GM18499 (cell line): ENCODE data around the gene CFAP57.

Experiments used
- ATAC-seq: cut with Tn5 transposase; IDR thresholded peaks from one replicate; pipeline ENCODE4 v1.9.1; 2021; ENCODE audit warnings: moderate number of reproducible peaks; ENCODE audit not compliant: insufficient read depth, unreplicated experiment

Gene CFAP57

DNA sequence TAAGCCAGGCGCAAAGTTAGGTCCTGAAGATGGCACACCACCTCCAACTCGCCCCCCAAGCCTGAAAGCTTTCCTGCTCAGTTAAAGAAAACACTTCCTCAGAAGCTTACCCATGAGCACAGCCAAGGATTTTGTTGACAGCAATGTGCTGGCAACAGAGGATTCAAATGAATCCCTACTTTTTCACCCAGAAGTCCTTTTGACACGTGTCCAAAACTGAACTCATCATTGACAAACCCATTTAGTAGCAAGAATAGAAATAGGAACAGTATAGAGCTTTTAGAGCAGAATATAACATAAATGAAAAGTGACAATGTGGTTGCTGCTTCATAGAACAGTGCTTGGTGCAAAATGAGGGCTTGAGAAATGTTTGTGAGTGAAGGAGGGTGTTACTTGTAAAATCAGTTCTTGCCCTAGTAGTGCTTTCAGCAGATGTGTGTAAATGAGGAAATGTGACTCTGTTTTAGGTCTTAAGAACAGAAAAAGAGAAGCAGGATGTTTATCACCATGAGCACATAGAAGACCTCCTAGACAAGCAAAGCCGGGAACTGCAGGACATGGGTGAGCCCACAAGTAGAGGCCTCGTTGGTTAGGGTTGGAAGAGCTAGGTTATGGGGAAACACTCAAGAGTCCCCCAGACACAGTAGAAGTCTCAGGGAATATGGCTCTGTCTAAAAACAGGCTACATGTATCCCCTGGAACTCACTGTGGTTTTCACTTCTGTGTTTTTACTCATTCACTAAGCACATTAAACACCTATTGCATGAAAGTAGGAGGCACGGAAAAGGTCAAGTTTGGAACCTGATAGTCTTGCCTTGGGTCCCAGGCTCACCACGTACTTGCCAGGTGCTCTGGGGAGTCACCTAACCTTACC lies 49.0 kb downstream of the CFAP57 start:
- no peak for ATAC-seq

DNA sequence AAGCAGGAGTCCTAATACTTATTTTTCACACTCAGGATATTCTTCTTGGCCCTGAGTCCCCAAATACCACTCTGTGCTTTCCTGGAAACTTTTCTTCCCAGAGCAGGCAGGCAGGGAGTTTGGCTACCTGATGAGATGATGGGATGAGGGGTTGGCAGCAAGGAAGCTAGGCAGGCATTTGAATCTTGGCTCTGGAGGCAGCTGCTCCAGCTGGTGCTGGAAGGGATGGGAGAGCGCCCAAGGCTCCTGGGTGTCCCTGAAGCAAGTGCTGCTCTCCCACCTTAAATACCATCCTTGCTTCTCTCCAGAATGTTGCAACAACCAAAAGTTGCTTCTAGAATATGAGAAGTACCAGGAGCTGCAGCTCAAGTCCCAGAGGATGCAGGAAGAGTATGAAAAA lies 49.7 kb downstream of the CFAP57 start:
- ATAC-seq, result no peak

DNA sequence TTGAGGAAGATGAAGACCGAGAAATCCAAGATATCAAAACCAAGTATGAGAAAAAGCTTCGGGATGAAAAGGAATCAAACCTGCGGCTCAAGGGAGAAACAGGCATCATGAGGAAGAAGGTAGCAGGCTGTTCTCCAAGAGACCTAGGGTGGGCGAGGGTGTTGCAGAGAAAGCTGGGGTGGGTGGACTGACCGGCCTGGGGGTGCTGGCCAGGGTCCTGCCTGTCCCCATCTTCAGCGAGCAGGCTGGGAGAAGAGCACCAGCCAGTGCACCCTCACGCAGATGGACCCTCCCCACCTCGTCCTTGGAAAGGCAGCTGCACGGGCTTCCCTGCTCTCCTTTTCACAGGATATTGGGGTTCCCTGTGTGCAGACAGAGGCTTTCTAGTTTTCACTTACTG lies 50.7 kb downstream of the CFAP57 start:
- no peak for ATAC-seq

DNA sequence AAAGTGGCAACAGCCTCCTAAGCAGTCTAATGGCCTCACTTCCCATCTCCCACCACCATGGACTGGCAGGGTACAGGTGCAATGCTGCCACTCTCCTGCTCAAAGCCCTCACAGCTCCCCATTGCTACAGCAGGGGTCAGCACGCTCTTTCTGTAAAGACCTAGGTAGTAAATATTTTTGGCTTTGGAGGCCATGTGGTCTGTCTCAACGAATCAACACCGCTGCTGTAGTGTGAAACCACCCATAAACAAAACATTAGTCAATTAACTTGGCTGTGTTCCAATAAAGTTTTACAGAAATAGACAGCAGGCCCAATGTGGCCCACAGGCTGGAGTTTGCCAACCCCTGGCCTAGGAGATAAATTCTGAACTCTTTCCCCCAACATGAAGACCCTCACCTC lies 53.0 kb downstream of the CFAP57 start:
- ATAC-seq, result no peak

DNA sequence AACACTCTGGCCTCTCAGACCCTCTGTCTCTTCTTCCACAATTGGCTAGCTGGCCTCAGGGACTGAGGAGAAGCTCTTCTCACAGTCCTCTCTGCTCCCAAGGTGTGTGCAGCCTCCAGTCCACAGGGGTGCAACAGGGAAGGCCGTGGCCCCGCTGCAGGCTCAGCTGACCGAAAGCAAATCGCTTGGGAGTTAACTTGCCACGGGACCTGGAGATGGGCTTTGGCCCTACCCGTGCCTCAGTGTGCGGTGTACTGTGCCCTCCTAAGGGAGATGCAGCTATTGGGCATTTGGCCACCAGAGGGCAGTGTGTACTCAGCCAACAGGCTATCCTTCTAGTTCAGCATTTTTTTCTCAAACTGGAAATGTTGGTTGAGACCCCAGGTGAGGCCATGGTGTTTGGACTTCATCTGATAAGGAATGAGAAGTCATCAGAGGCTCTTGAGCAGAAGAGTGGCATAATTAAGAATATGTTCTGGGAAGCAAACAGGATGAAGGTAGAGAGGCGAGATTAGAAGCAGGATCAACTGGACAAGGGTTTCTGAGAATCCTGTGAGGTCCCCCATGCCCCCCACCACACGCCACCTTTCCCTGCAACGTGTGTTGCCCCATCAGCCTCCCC lies 55.1 kb downstream of the CFAP57 start:
- ATAC-seq, result no peak

DNA sequence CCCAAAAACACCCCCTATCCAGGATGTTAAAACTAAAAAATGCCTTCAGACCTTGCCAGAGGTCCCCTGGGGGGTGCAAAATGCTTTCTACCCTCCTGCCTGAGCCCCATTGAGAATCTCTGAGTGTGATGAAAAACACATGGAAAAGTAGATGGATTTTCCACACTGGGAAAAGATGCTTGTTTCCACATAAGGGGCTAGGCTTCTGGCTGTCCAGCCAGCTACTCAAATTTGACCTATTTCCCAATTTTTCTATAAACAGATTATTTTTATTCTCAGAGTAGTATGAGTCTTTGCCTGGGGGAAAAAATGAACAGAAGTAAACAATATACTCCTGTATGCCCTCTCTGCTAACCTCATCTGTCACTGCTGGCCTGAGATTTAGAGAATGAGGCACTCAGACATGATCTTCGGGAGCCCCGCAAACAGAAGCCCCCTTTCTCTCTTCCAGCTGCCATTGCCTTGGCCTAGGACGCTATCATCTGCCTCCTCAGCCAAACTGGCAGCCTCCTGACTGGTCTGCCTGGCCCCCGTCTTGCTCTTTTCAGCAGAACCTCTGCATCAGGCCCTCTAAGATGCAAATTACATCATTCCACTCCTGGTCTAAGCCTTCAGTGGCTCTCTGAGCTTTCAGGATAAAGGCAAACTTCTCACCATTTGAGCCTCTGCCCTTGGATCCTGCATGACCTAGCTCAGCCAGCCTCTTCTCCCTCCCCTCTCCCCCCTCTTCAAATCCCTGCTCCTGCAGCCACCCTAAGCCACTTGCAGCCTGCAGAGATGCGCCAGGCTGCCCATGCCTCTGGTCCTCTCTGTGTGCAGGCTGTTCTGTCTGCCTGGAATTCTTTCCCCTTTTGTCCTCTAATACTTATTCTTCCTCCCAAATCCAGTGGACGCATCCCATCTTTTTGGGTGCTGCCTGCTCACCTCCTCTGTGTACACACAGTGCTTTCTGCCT lies 58.0 kb downstream of the CFAP57 start:
- ATAC-seq, result no peak

DNA sequence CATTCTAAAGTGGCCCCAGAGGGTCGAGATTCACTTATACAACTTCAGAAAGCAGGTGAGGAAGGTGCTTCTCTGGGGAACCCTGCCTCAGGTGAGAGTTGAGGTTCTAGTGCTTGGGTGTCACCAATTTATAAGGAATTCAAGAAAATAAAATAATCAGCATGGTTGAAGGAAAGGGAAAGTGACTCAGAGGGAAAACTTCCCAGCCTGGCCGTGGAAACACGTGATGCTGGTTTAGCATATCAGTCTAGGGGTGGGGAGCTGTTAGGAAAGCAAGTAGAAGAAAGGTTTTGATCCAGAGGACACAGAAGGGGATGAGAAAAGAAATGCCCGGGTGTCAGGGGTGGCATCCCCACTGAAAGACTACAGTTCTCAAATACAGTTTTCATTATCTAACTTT lies 59.9 kb downstream of the CFAP57 start:
- no peak for ATAC-seq

GRCh38 chr1:43232482-43232881 lies 60.4 kb downstream of the CFAP57 start:
- ATAC-seq, result no peak

- ATAC-seq, result no peak
Observed at GRCh38 chr1:43233631-43234030, 61.5 kb downstream of the CFAP57 start.

- ATAC-seq, result no peak
Observed at GRCh38 chr1:43234267-43234666, 62.1 kb downstream of the CFAP57 start.

DNA sequence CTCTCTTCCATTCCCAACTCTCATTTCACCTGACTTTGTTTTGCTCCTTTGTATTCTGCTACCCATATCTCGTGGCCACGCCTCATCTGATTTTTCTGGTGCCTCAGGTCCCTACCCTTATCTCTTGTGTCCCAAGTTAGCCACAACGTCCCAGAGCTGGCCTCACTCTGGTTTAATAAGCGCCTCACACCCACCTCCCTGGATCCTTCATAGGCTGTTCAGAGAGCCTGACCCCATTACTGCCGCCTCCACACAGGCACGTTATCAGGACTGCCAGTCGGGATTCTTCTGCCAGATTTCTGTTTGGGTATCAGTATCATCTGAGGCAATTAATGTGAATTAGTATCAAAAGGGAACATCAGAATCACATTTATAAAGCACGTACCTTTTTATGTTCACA lies 62.9 kb downstream of the CFAP57 start:
- no peak for ATAC-seq

GRCh38 chr1:43235451-43236121 lies 63.5 kb downstream of the CFAP57 start:
- ATAC-seq, result no peak

DNA sequence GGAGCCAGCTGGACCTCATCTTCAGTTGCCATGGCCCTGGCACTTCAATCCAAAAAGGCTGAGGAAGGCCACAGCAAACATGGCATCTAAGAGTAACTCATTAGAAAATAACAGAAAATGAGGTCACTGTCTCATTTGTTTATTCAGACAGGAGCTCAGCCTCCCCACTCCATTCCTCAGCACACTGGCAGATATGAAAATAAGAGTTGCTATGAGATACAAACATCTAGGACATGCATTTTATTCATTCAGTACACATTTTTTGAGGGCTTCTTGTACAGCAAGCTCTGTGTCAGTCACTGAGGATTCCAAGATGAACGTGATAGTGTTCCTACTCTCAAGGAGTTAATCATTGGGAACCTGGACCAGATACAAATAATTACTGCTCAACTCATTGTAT lies 65.0 kb downstream of the CFAP57 start:
- ATAC-seq, result no peak

- ATAC-seq, result no peak
Observed at GRCh38 chr1:43238085-43238484, 66.0 kb downstream of the CFAP57 start.

DNA sequence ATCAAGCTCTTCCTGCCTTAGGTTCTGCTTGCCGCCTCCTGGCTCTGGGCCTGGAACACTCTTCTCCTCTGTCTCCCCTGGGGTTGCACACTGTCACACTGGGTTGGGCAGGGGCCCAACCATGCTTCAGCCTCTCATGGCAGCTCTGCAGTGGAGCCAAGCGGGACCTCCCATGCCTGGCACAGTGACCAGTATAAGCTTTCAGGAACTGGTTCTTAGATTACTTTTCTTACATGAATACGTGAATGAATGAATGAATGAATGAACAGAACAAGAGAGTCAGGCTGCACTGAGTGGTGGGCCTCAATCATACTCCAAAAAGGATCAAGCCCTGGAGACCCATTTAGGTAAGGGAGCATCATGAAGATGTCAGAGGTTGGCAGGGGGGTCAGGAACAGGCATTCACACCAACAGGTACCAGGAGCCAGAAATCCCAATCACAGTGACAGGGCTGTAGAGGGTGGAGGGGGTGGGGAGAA lies 66.9 kb downstream of the CFAP57 start:
- no peak for ATAC-seq

DNA sequence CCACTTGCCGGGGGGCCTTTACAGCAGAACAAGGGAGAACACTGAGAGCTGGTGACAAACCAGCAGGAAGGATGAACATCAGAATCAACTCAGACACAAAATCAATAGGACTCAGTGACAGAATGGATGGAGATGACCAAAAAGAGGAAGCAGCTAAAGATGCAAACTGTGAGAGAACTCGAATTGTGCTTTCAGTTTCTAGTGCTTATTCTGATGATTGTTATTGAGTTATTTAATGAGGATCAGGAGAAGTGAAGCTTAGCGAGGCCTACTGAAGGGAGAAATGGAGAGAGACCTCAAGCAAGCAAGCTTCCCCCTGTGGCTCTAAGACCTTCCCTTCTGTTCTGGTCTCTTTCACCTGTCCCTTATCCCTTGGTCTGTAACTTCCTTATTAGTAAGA lies 67.4 kb downstream of the CFAP57 start:
- ATAC-seq, result no peak

GRCh38 chr1:43241413-43241836 lies 69.3 kb downstream of the CFAP57 start:
- no peak for ATAC-seq

DNA sequence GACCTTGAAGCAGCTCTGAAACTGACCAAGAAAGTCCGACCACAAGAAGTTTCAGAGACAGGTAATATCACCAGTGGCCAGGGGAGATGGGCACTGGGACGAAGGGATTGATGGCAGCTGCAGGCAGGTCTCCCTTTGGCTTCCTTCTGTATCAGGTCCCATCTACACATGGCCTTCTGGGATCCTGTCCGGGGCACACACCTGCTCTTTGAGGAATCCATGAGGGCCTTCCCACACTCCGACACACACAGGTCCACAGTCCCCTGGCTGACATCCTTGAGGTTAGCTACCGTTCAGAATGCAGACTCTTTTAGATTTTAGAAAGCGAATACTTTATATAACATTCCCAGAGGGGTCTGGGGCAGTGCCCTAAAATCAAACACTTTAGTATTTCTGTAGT lies 71.2 kb downstream of the CFAP57 start:
- ATAC-seq, result no peak

GRCh38 chr1:43246466-43247213 lies 74.5 kb downstream of the CFAP57 start:
- ATAC-seq, result no peak
